Smooth muscle cell (in vitro differentiated cells): Measurements from ENCODE around the gene SLC8A1. TPM values are rescaled to one million over a fixed set of nuclear protein-coding genes. Genes with fewer than 3 reads are reported as not detected.
A peak's percentile ranks its signal among the peaks of the same experiment; 100 is the strongest.

Experiments used
- DNase-seq: peaks from one replicate; lab custom pipeline; 2025; ENCODE audit not compliant: unreplicated experiment; lab: John Stamatoyannopoulos, UW
- H2AFZ ChIP-seq: fragments of 200-600 bp; sonication (generic); 2 replicates; pipeline ENCODE4 v1.6.0; 2016; ENCODE audit warnings: antibody characterized with exemption, low read depth, mild to moderate bottlenecking
- H3F3A ChIP-seq: fragments of 200-600 bp; sonication (generic); 2 replicates; pipeline ENCODE4 v1.6.0; 2017; ENCODE audit warnings: antibody characterized with exemption, low read depth
- H3K27ac ChIP-seq: fragments of 200-600 bp; sonication (generic); 2 replicates; pipeline ENCODE4 v1.5.1; 2016; ENCODE audit warnings: low read depth, mild to moderate bottlenecking
- H3K27me3 ChIP-seq: fragments of 200-600 bp; sonication (generic); 2 replicates; pipeline ENCODE4 v1.6.1; 2016; ENCODE audit warnings: low read depth, mild to moderate bottlenecking
- H3K36me3 ChIP-seq: fragments of 200-600 bp; sonication (generic); 2 replicates; pipeline ENCODE4 v1.5.1; 2016; ENCODE audit warnings: low read depth
- H3K4me1 ChIP-seq: fragments of 200-600 bp; sonication (generic); 2 replicates; pipeline ENCODE4 v1.5.1; 2016; ENCODE audit warnings: low read depth
- H3K4me2 ChIP-seq: fragments of 200-600 bp; sonication (generic); 2 replicates; pipeline ENCODE4 v1.6.0; 2016; ENCODE audit warnings: mild to moderate bottlenecking
- H3K4me3 ChIP-seq: fragments of 200-600 bp; sonication (generic); 2 replicates; pipeline ENCODE4 v1.5.1; 2016; ENCODE audit warnings: mild to moderate bottlenecking
- H3K79me2 ChIP-seq: fragments of 200-600 bp; sonication (generic); 2 replicates; pipeline ENCODE4 v1.6.0; 2016; ENCODE audit warnings: low read depth, mild to moderate bottlenecking
- H3K9ac ChIP-seq: fragments of 200-600 bp; sonication (generic); 2 replicates; pipeline ENCODE4 v1.6.0; 2016; ENCODE audit warnings: low read depth
- H3K9me3 ChIP-seq: fragments of 200-600 bp; sonication (generic); replicated peaks from 2 replicates; pipeline ENCODE4 v1.5.1; 2016; ENCODE audit warnings: low read depth
- H4K20me1 ChIP-seq: fragments of 200-600 bp; sonication (generic); 2 replicates; pipeline ENCODE4 v1.6.0; 2016; ENCODE audit warnings: low read depth
- WGBS: methylation state at CpG from one replicate; pipeline ENCODE4 v1.1.7; 2016; ENCODE audit warnings: low lambda C conversion rate; 5-methylcytosine and 5-hydroxymethylcytosine counted together
- polyA plus RNA-seq: library from polyadenylated mRNA; unstranded; fragments of >200 nt; fragmentation: Nextera tagmentation; extraction: Ambion mirVana; gene quantifications from 2 replicates; pipeline ENCODE4 v1.2.1, GENCODE V29; 2016
- total RNA-seq: library from RNA; depleted of rRNA; stranded (reverse); fragments of >200 nt; gene quantifications from 2 replicates; pipeline ENCODE4 v1.2.3, GENCODE V29; 2014
- TF ChIP-seq, protein P1 (sequence below): fragments of 200-600 bp; sonication (generic); IDR thresholded peaks from 2 replicates; pipeline ENCODE4 v1.5.1; 2017; ENCODE audit warnings: borderline replicate concordance, mild to moderate bottlenecking, antibody characterized with exemption; ENCODE audit not compliant: insufficient read depth, poor library complexity, severe bottlenecking

Gene SLC8A1
- total and polyA plus RNA-seq, 2 experiments from 2014 or later: 1.1 to 5.3 TPM

DNA sequence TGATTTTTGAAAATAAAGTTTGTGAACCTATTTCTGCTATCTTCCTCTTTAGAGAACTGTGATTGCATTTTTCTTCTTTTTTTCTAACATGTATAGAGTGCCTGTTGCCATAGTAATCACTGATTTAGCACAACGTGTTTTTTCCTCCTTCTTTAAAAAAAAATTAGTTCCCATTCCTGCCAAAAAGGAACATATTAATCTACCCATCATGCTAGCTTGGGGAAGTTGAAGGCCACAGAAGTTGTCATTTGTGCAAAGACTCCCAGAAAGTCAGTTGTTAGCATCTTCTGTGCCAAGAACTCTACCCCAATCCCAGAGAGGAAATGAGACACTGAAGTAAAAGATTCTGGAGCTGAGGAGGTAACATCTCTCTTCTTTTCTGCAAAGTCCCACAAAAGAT is 57.3 kb downstream of the SLC8A1 start:
- 81% methylated on average over 1 of the region's 1 CpG for WGBS
- Histone ChIP-seq H3K36me3 (no peaks in the 10 kb centered on the region), H3K79me2 (no peaks in the 10 kb centered on the region), H3F3A (no peaks in the 10 kb centered on the region), H3K9ac (no peak overlapping the region), H3K9me3 (no peaks in the 10 kb centered on the region), H4K20me1 (no peaks in the 10 kb centered on the region), H3K4me3 (no peak overlapping the region), H2AFZ (no peak overlapping the region), H3K27me3 (no peaks in the 10 kb centered on the region), H3K4me2 (no peak overlapping the region), H3K27ac (peak overlapping the region; percentile 37), H3K4me1 (peaks cover 8% of the 10 kb centered on the region)
- TF ChIP-seq, protein P1, sequence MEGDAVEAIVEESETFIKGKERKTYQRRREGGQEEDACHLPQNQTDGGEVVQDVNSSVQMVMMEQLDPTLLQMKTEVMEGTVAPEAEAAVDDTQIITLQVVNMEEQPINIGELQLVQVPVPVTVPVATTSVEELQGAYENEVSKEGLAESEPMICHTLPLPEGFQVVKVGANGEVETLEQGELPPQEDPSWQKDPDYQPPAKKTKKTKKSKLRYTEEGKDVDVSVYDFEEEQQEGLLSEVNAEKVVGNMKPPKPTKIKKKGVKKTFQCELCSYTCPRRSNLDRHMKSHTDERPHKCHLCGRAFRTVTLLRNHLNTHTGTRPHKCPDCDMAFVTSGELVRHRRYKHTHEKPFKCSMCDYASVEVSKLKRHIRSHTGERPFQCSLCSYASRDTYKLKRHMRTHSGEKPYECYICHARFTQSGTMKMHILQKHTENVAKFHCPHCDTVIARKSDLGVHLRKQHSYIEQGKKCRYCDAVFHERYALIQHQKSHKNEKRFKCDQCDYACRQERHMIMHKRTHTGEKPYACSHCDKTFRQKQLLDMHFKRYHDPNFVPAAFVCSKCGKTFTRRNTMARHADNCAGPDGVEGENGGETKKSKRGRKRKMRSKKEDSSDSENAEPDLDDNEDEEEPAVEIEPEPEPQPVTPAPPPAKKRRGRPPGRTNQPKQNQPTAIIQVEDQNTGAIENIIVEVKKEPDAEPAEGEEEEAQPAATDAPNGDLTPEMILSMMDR: no peak
- no peak for DNase-seq

DNA sequence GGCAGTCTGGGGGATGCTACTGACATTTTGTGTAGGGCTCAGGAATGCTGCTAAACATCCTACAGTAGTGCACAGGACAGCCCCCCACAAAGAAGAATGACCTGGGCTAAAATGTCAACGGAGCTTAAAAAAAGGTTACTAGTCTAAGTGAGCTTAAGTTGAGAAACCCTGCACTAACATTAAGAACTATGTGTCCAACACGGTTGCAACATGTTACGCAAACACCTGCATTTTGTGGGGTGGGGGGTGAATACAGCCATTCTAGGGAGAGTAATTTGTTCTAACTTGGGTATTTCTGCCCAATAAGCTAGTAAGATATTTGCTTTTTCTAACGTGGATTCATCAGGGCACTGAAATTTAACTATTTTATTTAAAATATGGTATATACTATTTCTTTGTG is 57.9 kb downstream of the SLC8A1 start:
- TF ChIP-seq, protein P1: no peak
- no peaks in the 10 kb centered on the region for H3F3A ChIP-seq
- 82% methylated on average over 4 of the region's 4 CpGs for WGBS
- no peak overlapping the region for H2AFZ ChIP-seq
- H3K27me3 ChIP-seq: no peaks in the 10 kb centered on the region
- H3K4me1 ChIP-seq: peaks cover 8% of the 10 kb centered on the region
- H3K27ac ChIP-seq: peak overlapping the region; percentile 37
- DNase-seq: no peak
- H3K79me2 ChIP-seq: no peaks in the 10 kb centered on the region
- no peak overlapping the region for H3K9ac ChIP-seq
- H3K36me3 ChIP-seq: no peaks in the 10 kb centered on the region
- H3K4me3 ChIP-seq: no peak overlapping the region
- no peaks in the 10 kb centered on the region for H4K20me1 ChIP-seq
- no peak overlapping the region for H3K4me2 ChIP-seq
- no peaks in the 10 kb centered on the region for H3K9me3 ChIP-seq

DNA sequence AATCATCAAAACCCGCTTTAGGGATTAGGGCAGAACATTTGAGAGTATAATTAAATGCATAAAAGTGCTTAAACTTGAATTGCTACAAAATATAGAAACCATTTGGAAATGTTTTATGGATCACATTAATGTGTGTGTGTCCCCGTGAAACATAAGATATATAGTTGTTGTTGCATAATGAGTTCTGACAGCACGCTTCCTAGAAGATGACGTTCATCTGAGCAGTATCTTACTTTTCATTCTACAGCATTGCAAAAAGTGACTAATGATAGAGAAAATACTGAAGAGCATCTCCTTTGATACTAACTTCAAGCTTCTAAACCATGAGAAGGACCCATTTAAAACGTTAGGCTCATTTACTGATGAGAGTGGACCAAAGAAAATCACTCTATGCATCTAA is 63.7 kb downstream of the SLC8A1 start:
- Histone ChIP-seq H3K4me2 (no peak overlapping the region), H3K9me3 (no peaks in the 10 kb centered on the region), H3K79me2 (no peaks in the 10 kb centered on the region), H3K4me1 (peaks cover 5% of the 10 kb centered on the region), H3K36me3 (no peaks in the 10 kb centered on the region), H4K20me1 (no peaks in the 10 kb centered on the region), H3K4me3 (no peak overlapping the region), H3K27me3 (no peaks in the 10 kb centered on the region), H3K27ac (no peak overlapping the region), H2AFZ (no peak overlapping the region), H3F3A (no peaks in the 10 kb centered on the region), H3K9ac (no peak overlapping the region)
- TF ChIP-seq, protein P1: no peak
- WGBS: 91% methylated on average over 5 of the region's 5 CpGs
- no peak for DNase-seq

DNA sequence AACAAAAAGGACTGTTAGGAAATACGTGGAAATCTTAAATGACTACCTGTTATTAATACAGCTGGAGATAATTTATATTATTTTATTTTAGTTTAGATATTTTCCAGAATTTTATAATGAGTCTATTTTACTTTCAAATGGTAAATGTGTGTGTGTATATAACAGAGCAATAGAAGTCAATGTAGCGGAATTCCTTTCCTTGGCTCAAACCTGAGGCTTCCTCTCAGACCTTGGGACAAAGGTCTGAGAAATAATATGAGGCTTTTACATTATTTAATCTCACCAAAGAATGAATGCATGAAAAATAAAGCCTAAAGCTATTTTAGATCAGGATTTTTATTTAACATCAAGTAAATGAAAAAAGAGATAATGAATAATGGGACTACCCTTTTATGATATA is 65.7 kb downstream of the SLC8A1 start:
- peaks cover 7% of the 10 kb centered on the region for H3K9me3 ChIP-seq
- H3K79me2 ChIP-seq: no peaks in the 10 kb centered on the region
- TF ChIP-seq, protein P1: no peak
- no peak overlapping the region for H3K9ac ChIP-seq
- H3K27ac ChIP-seq: no peak overlapping the region
- H4K20me1 ChIP-seq: no peaks in the 10 kb centered on the region
- H3K4me2 ChIP-seq: no peak overlapping the region
- 48% methylated on average over 2 of the region's 2 CpGs for WGBS
- no peaks in the 10 kb centered on the region for H3K27me3 ChIP-seq
- no peaks in the 10 kb centered on the region for H3K36me3 ChIP-seq
- no peak overlapping the region for H3K4me3 ChIP-seq
- peaks cover 5% of the 10 kb centered on the region for H3K4me1 ChIP-seq
- no peak overlapping the region for H2AFZ ChIP-seq
- DNase-seq: no peak
- no peaks in the 10 kb centered on the region for H3F3A ChIP-seq
